ENCODE results near the gene TBCC.
"Not testable (repeated sequence)": the region's sequence is repeated elsewhere in the genome, so short reads cannot be mapped to it uniquely, and the experiment has no call there.

The TBCC gene

GRCh38 chr6:42727627-42728026, 18.3 kb downstream of the TBCC start:
- DNase-seq: no peak

GRCh38 chr6:42727087-42727611, 18.8 kb downstream of the TBCC start:
- DNase-seq: no peak

DNA sequence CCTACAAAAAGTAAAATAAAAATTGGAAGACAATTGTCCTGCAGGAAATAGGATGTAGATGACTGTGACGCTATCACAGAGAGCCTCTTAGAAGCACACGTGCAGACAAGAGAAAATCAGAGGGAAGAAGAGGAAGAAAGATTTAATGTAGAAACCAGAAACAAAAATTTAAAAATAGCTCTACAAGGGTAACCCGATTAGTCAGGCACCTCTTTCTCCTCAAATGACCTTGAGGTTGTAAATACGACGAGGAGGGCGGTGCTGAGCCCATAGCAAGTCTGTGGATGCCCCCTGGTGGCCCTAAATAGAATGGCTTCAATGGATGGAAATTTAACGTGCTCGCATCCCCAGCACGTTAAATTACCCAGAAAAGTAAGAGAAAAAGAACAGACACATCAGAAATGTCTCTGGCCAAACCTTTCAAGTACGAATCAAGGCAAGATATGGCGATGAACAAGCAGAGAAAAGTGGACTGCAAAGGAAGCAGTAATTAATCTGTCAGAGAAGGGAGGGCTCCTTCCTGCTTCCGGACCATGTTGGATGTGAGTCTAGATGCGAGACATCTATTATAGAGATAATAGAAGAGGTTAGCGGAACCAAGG, 19.3 kb downstream of the TBCC start:
- DNase-seq: peak; percentile 88

- no peak for DNase-seq
These were observed 19.9 kb downstream of the TBCC start for GRCh38 chr6:42726026-42726425.

DNA sequence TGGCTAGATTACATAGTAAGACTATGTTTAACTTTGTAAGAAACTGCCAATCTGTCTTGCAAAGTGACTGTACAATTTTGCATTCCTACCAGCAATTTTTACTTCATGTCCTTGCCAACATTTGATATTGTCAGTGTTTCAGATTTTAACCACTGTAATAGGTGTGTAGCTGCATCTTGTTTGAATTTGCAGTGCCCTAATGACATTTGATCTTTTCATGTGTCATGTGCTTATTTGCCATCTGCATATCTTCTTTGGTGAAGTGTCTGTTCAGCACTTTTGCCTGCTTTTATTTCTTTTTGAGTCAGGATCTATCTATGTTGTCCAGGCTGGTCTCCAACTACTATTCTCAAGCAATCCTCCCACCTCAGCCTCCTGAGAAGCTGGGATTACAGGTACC, 21.1 kb downstream of the TBCC start:
- no peak for DNase-seq

- DNase-seq: no peak
These were observed 23.4 kb downstream of the TBCC start, which contains the start of gene PRPH2 for GRCh38 chr6:42722497-42722896. Gene PRPH2, minus strand, starts transcription at chr6:42722597. Its CDS starts 263 bp downstream, at chr6:42722334.

GRCh38 chr6:42720739-42721138, 25.2 kb downstream of the TBCC start:
- peak; percentile 27 for DNase-seq

DNA sequence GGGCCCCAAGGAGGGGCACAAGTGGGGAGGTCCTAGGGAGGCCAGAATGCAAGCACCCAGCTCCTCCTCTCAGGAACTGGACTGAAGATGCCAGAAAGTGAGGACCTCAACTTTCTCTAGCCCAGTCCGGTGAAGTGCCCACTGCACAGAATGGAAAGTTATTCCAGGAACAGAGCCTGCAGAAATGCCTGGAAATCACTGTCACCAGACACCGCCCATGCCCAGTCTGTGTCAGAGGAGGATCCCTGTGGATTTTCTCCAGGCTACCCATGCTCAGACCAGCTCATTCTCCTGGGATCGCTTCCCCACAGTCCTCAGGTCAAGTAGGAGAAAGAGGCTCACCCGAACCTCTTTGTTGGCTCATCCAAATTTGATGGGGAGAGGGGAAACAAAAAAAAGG, 30.0 kb downstream of the TBCC start:
- DNase-seq: peak; percentile 30

GRCh38 chr6:42714098-42714761, 31.7 kb downstream of the TBCC start:
- DNase-seq: no peak

DNA sequence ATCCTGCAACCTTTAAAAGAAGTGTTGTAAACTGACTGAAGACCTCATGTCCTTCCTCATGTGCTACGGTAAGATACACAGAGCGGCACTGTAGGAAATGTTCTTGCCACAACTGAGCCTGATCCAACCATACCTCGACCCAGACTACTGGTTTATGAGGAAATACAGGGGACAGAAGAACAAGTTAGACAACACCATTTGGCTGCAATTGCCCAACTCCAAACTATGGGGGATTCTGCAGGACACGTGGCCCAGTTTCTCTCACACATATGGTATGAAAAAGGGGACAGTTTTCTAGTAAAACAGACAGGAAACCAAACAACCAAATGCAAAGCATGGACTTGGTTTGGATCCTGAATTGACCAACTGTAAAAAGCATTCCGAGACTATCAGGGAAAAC, 34.0 kb downstream of the TBCC start:
- no peak for DNase-seq

- peak; percentile 33 for DNase-seq
These were observed 35.6 kb downstream of the TBCC start for GRCh38 chr6:42710316-42710715.

DNA sequence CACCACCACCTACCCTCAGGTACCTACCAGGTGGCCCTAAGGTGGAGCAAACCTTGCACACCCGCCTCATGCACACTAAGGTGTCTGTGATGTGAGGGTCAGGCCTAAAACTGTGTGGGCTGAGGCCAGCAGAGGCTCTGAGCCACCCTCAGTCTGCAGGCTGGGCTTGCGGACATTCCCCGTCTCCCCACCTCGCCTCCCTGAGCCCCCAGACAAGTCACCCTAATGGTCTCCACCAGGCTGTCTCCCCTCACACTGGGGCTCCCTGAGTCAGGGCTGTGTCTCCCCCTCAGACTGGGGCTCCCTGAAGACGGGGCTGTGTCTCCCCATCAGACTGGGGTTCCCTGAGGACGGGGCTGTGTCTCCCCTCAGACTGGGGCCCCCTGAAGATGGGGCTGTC, 36.0 kb downstream of the TBCC start:
- DNase-seq: no peak

- DNase-seq: no peak
These were observed 37.8 kb downstream of the TBCC start for GRCh38 chr6:42708096-42708495.

DNA sequence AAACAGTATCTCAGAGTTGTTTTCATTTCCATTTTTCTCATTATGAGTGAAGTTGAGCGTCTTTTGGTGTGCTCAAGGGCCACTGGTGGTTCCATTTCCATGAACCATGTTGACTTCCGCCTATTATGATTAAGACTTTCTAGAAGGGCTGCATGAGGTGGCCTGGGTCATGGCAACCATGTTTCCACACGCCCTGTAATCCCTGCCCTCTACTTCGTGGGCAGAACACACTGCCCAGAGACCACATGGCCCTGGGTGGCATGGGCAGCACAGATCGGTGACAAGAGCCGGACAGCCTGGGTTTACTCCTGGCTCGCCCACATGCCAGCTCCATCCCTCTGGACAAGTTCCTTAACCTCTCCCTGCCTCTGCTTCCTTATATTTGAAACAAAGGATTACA, 38.3 kb downstream of the TBCC start:
- no peak for DNase-seq

- peak; percentile 46 for DNase-seq
These were observed 40.9 kb downstream of the TBCC start for GRCh38 chr6:42704937-42705374.

DNA sequence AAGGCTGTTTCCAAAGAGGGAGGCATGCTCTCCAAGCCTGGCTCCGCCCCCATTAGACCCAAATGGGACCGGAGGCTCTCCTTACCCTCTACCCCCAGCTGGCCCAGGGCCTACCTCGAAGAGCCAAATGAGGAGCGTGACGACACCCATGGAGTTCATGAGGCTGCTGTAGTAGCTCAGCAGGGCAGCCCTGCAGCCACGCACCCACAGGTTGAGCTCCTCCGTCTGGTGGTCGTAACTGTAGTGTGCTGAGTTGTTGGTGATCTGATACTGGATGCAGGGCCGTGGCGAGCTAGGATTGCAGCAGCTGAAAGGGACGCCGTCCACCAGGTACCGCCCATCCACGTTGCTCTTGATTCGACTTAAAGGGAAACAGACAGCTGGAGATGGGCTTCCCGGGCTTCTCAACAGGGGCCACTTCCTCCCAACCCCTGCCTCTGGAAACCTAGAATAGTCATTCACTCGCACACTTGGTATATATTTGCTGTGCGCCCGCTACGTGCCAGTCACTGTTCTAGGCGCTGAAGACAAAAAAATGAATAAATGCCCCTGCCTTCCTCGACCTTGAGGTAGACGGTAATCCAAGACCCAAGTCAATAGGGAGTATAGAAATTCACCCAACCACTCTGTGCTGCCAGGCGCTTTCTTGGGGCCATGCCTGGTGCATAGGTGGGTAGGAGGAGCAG, 41.5 kb downstream of the TBCC start:
- peak; percentile 46 for DNase-seq

DNA sequence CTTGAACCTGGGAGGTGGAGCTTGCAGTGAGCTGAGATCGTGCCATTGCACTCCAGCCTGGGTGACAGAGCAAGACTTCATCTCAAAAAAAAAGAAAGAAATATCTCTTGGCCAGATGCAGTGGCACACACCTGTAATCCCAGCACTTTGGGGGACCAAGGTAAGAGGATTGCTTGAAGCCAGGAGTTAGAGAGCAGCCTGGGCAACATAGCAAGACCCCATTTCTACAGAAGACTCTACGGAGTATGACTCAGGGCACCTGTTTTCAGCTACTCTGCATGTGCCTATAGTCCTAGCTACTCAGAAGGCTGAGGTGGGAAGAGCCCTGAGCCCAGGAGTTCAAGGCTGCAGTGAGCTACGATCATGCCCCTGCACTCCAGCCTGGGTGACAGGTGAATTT, 43.1 kb downstream of the TBCC start:
- not testable (repeated sequence) for DNase-seq

- DNase-seq: no peak
These were observed 43.7 kb downstream of the TBCC start for GRCh38 chr6:42702200-42702599.

- no peak for DNase-seq
These were observed 47.7 kb downstream of the TBCC start for GRCh38 chr6:42698217-42698616.

DNA sequence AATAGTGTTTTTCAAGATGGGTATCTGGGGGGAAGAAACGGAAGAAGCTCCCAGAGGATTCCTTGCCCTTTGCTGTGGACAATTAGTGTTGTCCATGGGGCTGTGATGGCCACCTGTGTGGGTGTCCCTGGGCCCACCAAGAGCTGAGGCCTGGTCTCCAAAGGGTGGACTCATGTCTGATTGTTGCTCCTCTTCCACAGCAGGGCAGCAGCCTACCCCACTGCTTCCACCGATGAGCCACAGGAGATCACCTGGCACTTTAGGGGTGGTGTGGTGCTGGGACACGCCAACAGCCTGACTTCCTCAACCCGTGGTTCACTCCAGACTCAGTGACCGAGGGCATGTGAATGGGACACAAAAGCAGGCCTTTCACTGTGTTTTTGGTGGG, 48.6 kb downstream of the TBCC start:
- DNase-seq: no peak

DNA sequence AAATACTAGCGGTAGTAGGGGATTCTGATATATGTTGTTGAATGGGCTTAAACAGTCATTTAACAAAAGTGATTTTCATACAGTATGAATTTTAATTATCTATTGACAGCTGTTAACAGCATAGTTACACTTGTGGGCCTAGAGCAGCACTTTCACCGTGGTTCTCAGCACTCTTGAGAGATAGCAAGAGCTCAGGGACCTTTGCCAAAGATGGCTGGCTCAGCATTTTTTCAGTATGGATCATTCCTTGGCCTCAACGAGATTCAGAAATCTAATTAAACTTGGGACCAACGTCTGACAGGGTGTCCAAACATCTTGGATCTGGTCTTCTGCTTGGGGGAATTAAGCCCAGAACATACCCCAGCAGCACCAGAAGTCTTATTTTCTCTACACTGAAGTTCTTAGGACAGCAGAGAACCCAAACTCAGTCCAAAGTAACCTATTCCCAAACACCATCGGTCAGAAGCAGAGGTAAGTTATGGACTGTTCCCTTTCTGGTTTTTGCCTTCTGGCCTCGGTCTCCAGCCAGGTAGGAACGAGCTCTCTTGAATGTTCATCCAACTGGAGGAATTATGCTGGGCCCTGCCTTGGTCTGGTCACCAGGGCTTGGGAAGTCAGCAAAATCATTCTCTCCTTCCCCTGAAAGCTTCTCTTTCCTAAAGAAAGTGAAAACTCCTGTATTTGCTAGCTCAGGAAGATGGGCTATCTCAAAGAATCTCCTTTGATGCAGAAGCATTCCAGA, 49.2 kb downstream of the TBCC start:
- no peak for DNase-seq

DNA sequence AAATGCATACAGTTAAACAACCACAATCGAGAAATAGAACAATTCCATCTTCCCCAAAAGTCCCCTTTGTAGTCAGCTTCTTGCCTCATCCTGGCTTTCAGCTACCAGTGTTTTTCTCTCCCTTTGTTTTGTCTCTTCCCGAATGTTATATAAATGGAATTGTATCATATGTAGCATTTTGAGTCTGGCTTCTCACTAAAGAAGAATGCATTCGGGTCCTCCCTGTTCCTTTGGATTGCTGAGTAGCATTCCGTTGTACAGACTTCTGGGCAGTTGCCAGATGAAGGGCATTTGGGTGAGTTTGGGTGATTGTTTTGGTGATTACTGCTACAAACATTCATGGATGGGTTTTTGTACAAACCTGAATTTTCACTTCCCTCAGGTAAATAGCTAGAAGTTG, 51.3 kb downstream of the TBCC start:
- no peak for DNase-seq
